HFF-Myc (cell line): ENCODE data around the gene ZFHX2.

Experiments used
- DNase-seq: peaks from one replicate; pipeline ENCODE4 v3.0.0-alpha.2; 2011; ENCODE audit warnings: low read depth; ENCODE audit errors: extremely low read depth
- H3K4me3 ChIP-seq: replicated peaks from 2 replicates; pipeline ENCODE4 v1.5.1; 2011; ENCODE audit warnings: low read depth, mild to moderate bottlenecking, control low read depth, low read length
- CTCF ChIP-seq: IDR thresholded peaks from 2 replicates; pipeline ENCODE4 v1.5.1; 2012; ENCODE audit warnings: mild to moderate bottlenecking, low read depth, low read length, control low read depth; ENCODE audit errors: missing control alignments

The ZFHX2 gene

GRCh38 chr14:23561873-23562821, 10.6 kb upstream of the ZFHX2 start:
- TF ChIP-seq CTCF, result no peak
- no peak for DNase-seq
- no peak overlapping the region for H3K4me3 ChIP-seq

- no peak overlapping the region for H3K4me3 ChIP-seq
- DNase-seq, result no peak
- TF ChIP-seq CTCF, result no peak
Measured at GRCh38 chr14:23561259-23561658, 9.7 kb upstream of the ZFHX2 start.

GRCh38 chr14:23559926-23560520, 8.5 kb upstream of the ZFHX2 start:
- TF ChIP-seq CTCF, result no peak
- H3K4me3 ChIP-seq, result no peak overlapping the region
- no peak for DNase-seq

GRCh38 chr14:23559010-23559925, 7.7 kb upstream of the ZFHX2 start:
- H3K4me3 ChIP-seq, result no peak overlapping the region
- peak; percentile 99 for TF ChIP-seq CTCF
- no peak for DNase-seq

- DNase-seq, result no peak
- TF ChIP-seq CTCF, result no peak
- H3K4me3 ChIP-seq, result no peak overlapping the region
Measured at GRCh38 chr14:23558346-23559009, 6.9 kb upstream of the ZFHX2 start.

GRCh38 chr14:23557946-23558345, 6.4 kb upstream of the ZFHX2 start:
- no peak for TF ChIP-seq CTCF
- H3K4me3 ChIP-seq, result no peak overlapping the region; the same call in 1 of the 2 replicates
- no peak for DNase-seq
